A549 (cell line): Measurements from ENCODE around the gene HEATR5B. TPM values are rescaled to one million over a fixed set of nuclear protein-coding genes. Genes with fewer than 3 reads are reported as not detected.

Source experiments
- ATAC-seq, 2 experiments: fragments of 200-7000 bp in 1 of 2; fragments of >200 bp in 1 of 2; cut with Nextera tagmentation in 1 of 2; cut with Tn5 transposase in 1 of 2; 3 replicates each; pipeline versions ENCODE4 v1.8.0 to v1.9.1; 2018 to 2020; ENCODE audit warnings: mild to moderate bottlenecking in 1 of 2, moderate library complexity in 1 of 2
- CTCF ChIA-PET: fragments of 300-600 bp; sonication (Branson Sonifier 250); formaldehyde crosslinking; extraction: SDS; loops from one replicate; lab custom pipeline; 2021; ENCODE audit warnings: antibody characterized with exemption, inconsistent platforms; lab: Yijun Ruan, JAX
- POLR2A ChIA-PET: fragments of 350-600 bp; formaldehyde crosslinking; extraction: SDS; loops from one replicate; lab custom pipeline; 2021; ENCODE audit warnings: antibody characterized with exemption, inconsistent platforms; lab: Yijun Ruan, JAX
- DNase-seq, 2 experiments: peaks; one replicate each; pipeline versions ENCODE4 v3.0.0 to v3.0.0-alpha.2; 2011 to 2016; ENCODE audit warnings: low read depth in 1 of 2, low spot score in 1 of 2
- FAIRE-seq: peaks from 2 replicates; lab custom pipeline; 2011; peaks lifted over from hg19 to GRCh38; lab: Jason Lieb, UNC
- H3K27ac ChIP-seq, 2 experiments: fragments of >200 bp; sonication (Bioruptor Twin); formaldehyde crosslinking; 3 replicates each; pipeline ENCODE4 v1.5.1; 2016 to 2017
- H3K4me1 ChIP-seq: fragments of >200 bp; sonication (Bioruptor Twin); formaldehyde crosslinking; 3 replicates; pipeline ENCODE4 v1.6.1; 2016
- H3K4me2 ChIP-seq: fragments of >200 bp; sonication (Bioruptor Twin); formaldehyde crosslinking; 3 replicates; pipeline ENCODE4 v1.6.1; 2016
- H3K4me3 ChIP-seq: fragments of >200 bp; sonication (Bioruptor Twin); formaldehyde crosslinking; 3 replicates; pipeline ENCODE4 v1.5.1; 2016
- H3K9me3 ChIP-seq: fragments of >200 bp; sonication (Bioruptor Twin); formaldehyde crosslinking; 3 replicates; pipeline ENCODE4 v1.6.1; 2016
- BHLHE40 ChIP-seq: IDR thresholded peaks from 2 replicates; pipeline ENCODE4 v1.6.1; 2012; ENCODE audit warnings: low read depth, low read length, inconsistent platforms
- CBX8 ChIP-seq: fragments of 200-600 bp; sonication (generic); IDR thresholded peaks from 2 replicates; pipeline ENCODE4 v1.6.1; 2016
- EHMT2 ChIP-seq: fragments of 200-600 bp; sonication (generic); IDR thresholded peaks from 2 replicates; pipeline ENCODE4 v1.6.1; 2016; ENCODE audit warnings: antibody characterized with exemption, low read depth, mild to moderate bottlenecking, moderate library complexity
- HDAC2 ChIP-seq: fragments of 200-600 bp; sonication (generic); IDR thresholded peaks from 2 replicates; pipeline ENCODE4 v1.6.1; 2016
- HOXB13 ChIP-seq: fragments of 250-450 bp; sonication (Bioruptor Pico); IDR thresholded peaks from 2 replicates; pipeline ENCODE4 v1.5.0; 2020; ENCODE audit warnings: low read depth, mild to moderate bottlenecking, moderate library complexity
- HOXB5 ChIP-seq: fragments of 250-450 bp; sonication (Bioruptor Pico); IDR thresholded peaks from 2 replicates; pipeline ENCODE4 v1.5.0; 2020; ENCODE audit warnings: mild to moderate bottlenecking, moderate library complexity
- JUNB ChIP-seq: fragments of >200 bp; sonication (Bioruptor Twin); formaldehyde crosslinking; IDR thresholded peaks from 2 replicates; pipeline ENCODE4 v1.6.1; 2016
- KDM5A ChIP-seq: fragments of 200-600 bp; sonication (generic); IDR thresholded peaks from 2 replicates; pipeline ENCODE4 v1.6.1; 2016; ENCODE audit warnings: antibody characterized with exemption, mild to moderate bottlenecking
- NPAS2 ChIP-seq: fragments of 250-450 bp; sonication (Bioruptor Pico); IDR thresholded peaks from 2 replicates; pipeline ENCODE4 v1.8.0; 2022; ENCODE audit warnings: mild to moderate bottlenecking, moderate library complexity, borderline replicate concordance
- NR3C1 ChIP-seq: fragments of >200 bp; sonication (Bioruptor Twin); formaldehyde crosslinking; IDR thresholded peaks from 3 replicates; pipeline ENCODE4 v1.6.1; 2017
- RAD21 ChIP-seq, 2 experiments: fragments of >200 bp in 1 of 2; sonication (Bioruptor Twin) in 1 of 2; formaldehyde crosslinking in 1 of 2; IDR thresholded peaks in 1 of 2; conservative IDR thresholded peaks in 1 of 2; 2 replicates in 1 of 2; 3 replicates in 1 of 2; pipeline ENCODE4 v1.6.1; 2012 to 2018; ENCODE audit warnings: inconsistent platforms in 1 of 2
- RNF2 ChIP-seq: fragments of 200-600 bp; sonication (generic); IDR thresholded peaks from 2 replicates; pipeline ENCODE4 v1.6.1; 2016; ENCODE audit warnings: low read depth, mild to moderate bottlenecking, antibody characterized with exemption, moderate library complexity, borderline replicate concordance
- ZSCAN20 ChIP-seq: fragments of 250-450 bp; sonication (Bioruptor Pico); IDR thresholded peaks from 2 replicates; pipeline ENCODE4 v1.8.0; 2022; ENCODE audit warnings: mild to moderate bottlenecking, moderate library complexity
- WGBS: methylation state at CpG from one replicate; pipeline ENCODE4 v1.1.6; 2017; ENCODE audit errors: missing lambda C conversion rate; 5-methylcytosine and 5-hydroxymethylcytosine counted together
- polyA plus RNA-seq, 4 experiments: library from polyadenylated mRNA; depleted of rRNA in 3 of 4; stranded (reverse); fragments of >200 nt; fragmentation: RNase III in 1 of 4; extraction: RNeasy Plus Mini Kit Qiagen cat#74134 plus additional on column Dnase treatment in 1 of 4; gene quantifications; 2 replicates in 3 of 4; 3 replicates in 1 of 4; pipeline ENCODE4 v1.2.3, GENCODE V29; 2011 to 2017
- TF ChIP-seq, protein P1 (sequence below): fragments of >200 bp; sonication (Bioruptor Twin); formaldehyde crosslinking; IDR thresholded peaks from 3 replicates; pipeline ENCODE4 v1.6.1; 2016
- TF ChIP-seq, protein P2 (sequence below): fragments of 150-350 bp; IDR thresholded peaks from 2 replicates; pipeline ENCODE4 v1.6.1; 2014; ENCODE audit warnings: low read depth, mild to moderate bottlenecking, low read length
- TF ChIP-seq, protein P3 (sequence below): fragments of >200 bp; sonication (Bioruptor Twin); formaldehyde crosslinking; IDR thresholded peaks from 3 replicates; pipeline ENCODE4 v1.5.1; 2016
- TF ChIP-seq, protein P4 (sequence below): fragments of >200 bp; sonication (Bioruptor Twin); formaldehyde crosslinking; IDR thresholded peaks from 2 replicates; pipeline ENCODE4 v1.6.1; 2016
- TF ChIP-seq, protein P5 (sequence below): fragments of 450-650 bp; IDR thresholded peaks from 2 replicates; pipeline ENCODE4 v1.6.1; 2014; ENCODE audit warnings: antibody characterized with exemption

HEATR5B gene
- polyA plus RNA-seq, 2 of the 4 experiments (the other 2 are of a cell fraction) = 8.4 to 26.1 TPM

DNA sequence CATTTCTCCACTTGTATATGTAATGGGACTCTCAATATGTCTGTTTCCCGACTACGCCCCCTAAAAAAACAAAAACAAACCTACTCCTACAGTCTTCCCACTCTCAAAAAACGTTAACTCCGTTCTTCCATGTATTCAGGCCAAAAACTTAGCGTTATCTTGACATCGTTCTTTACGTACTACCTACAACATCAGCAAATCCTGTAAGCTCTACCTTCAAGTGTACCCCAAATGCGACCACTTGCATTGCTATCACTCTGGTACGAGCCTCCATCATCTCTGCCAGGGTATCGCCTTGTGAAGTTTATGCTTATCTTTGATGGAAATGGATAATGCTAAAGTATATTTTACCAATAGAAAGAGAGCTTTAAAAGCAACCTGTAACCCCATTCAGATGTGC is 625 bp upstream of the HEATR5B start (continued):
- TF ChIP-seq NPAS2 = no peak

DNA sequence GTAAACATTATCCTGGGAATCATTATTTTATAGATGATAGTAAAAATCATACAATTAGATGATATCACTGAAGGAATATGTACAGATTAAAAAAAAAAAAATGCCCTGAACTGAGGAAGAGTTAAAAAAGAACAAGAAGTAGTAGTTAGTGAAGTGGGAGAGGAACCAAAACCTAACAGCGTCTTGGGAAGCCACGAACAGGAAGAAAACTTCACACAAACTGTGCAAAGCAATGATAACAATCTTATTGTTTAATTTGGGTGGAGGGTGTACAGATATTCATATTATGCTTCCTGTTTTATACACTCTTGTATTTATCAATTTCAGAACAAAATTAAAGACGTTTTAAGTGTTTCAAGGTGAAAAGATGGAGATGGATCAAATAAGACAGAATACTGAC is 3.5 kb downstream of the HEATR5B start:
- no peak for ATAC-seq
- POLR2A ChIA-PET = no interaction called here
- Histone ChIP-seq H3K4me2 (no peak overlapping the region), H3K27ac (no peak overlapping the region)
- TF ChIP-seq ZSCAN20 (no peak), RAD21 (conservative IDR thresholded peaks at IDR 0.05 in 1 of 2, IDR thresholded peaks at IDR 0.05 in 1 of 2) (no peak), NR3C1 (no peak), HOXB5 (CRISPR knock-in tag) (no peak), JUNB (no peak), CBX8 (no peak), RNF2 (no peak), HDAC2 (no peak), KDM5A (no peak)
- TF ChIP-seq, protein P1, sequence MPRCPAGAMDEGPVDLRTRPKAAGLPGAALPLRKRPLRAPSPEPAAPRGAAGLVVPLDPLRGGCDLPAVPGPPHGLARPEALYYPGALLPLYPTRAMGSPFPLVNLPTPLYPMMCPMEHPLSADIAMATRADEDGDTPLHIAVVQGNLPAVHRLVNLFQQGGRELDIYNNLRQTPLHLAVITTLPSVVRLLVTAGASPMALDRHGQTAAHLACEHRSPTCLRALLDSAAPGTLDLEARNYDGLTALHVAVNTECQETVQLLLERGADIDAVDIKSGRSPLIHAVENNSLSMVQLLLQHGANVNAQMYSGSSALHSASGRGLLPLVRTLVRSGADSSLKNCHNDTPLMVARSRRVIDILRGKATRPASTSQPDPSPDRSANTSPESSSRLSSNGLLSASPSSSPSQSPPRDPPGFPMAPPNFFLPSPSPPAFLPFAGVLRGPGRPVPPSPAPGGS = no peak
- TF ChIP-seq, protein P2, sequence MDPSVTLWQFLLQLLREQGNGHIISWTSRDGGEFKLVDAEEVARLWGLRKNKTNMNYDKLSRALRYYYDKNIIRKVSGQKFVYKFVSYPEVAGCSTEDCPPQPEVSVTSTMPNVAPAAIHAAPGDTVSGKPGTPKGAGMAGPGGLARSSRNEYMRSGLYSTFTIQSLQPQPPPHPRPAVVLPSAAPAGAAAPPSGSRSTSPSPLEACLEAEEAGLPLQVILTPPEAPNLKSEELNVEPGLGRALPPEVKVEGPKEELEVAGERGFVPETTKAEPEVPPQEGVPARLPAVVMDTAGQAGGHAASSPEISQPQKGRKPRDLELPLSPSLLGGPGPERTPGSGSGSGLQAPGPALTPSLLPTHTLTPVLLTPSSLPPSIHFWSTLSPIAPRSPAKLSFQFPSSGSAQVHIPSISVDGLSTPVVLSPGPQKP = no peak
- TF ChIP-seq, protein P3, sequence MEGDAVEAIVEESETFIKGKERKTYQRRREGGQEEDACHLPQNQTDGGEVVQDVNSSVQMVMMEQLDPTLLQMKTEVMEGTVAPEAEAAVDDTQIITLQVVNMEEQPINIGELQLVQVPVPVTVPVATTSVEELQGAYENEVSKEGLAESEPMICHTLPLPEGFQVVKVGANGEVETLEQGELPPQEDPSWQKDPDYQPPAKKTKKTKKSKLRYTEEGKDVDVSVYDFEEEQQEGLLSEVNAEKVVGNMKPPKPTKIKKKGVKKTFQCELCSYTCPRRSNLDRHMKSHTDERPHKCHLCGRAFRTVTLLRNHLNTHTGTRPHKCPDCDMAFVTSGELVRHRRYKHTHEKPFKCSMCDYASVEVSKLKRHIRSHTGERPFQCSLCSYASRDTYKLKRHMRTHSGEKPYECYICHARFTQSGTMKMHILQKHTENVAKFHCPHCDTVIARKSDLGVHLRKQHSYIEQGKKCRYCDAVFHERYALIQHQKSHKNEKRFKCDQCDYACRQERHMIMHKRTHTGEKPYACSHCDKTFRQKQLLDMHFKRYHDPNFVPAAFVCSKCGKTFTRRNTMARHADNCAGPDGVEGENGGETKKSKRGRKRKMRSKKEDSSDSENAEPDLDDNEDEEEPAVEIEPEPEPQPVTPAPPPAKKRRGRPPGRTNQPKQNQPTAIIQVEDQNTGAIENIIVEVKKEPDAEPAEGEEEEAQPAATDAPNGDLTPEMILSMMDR = no peak
- TF ChIP-seq, protein P4, sequence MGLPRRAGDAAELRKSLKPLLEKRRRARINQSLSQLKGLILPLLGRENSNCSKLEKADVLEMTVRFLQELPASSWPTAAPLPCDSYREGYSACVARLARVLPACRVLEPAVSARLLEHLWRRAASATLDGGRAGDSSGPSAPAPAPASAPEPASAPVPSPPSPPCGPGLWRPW = no peak
- TF ChIP-seq, all 56 proteins: peak for 0
- CTCF ChIA-PET = no interaction called here
- no peak for FAIRE-seq
- H3K4me3 ChIP-seq = no peak overlapping the region
- DNase-seq = no peak
- H3K9me3 ChIP-seq = no peaks in the 10 kb centered on the region
- H3K4me1 ChIP-seq = peaks cover 14% of the 10 kb centered on the region; the same call in 2 of the 3 replicates
- WGBS = 67% methylated on average over 3 of the region's 3 CpGs

DNA sequence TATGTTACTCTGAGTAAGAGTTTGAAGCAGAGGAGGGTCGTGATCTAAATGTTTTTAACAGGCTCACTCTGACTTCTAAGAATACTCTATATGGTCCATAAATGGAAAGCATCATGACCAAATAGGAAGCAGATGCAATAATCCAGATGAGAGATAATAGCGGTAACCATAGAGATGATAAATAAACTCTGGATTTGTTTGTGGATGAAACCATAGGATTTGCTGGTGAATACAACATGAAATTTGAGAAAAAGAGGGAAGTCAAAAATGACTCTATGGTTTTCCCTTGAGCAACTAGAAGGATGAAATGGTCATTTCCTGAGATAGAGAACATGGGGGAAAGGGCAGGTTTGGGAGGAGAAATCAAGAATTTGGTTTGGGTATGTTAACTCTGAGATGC is 3.9 kb downstream of the HEATR5B start:
- DNase-seq (no peak), ATAC-seq (no peak), FAIRE-seq (no peak)
- Histone ChIP-seq H3K4me2 (no peak overlapping the region), H3K4me3 (no peak overlapping the region), H3K4me1 (peaks cover 10% of the 10 kb centered on the region; the same call in 2 of the 3 replicates), H3K9me3 (no peaks in the 10 kb centered on the region), H3K27ac (no peak overlapping the region)
- TF ChIP-seq NR3C1 (no peak), BHLHE40 (no peak), HOXB13 (CRISPR knock-in tag) (no peak), EHMT2 (no peak)
- TF ChIP-seq, protein P5, sequence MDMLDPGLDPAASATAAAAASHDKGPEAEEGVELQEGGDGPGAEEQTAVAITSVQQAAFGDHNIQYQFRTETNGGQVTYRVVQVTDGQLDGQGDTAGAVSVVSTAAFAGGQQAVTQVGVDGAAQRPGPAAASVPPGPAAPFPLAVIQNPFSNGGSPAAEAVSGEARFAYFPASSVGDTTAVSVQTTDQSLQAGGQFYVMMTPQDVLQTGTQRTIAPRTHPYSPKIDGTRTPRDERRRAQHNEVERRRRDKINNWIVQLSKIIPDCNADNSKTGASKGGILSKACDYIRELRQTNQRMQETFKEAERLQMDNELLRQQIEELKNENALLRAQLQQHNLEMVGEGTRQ = no peak
- ChIA-PET CTCF (no interaction called here), POLR2A (no interaction called here)
- WGBS = 82% methylated on average over 2 of the region's 2 CpGs
